ENCODE results near the gene IGSF9. TPM values are rescaled to one million over a fixed set of nuclear protein-coding genes. Genes with fewer than 3 reads are reported as not detected.

Gene IGSF9
- total and polyA plus RNA-seq, 10 of the 15 experiments (the other 5 are each of a cell fraction or from before 2014, with no cell fraction given) = 0.04 to 0.07 TPM; not detected in 8

GRCh38 chr1:159943278-159943640 is 2.2 kb downstream of the IGSF9 start:
- POLR2A ChIA-PET = no interaction called here
- Histone ChIP-seq H3K27ac (ENCODE audit: control insufficient read depth, insufficient read depth) (no peak overlapping the region), H3K4me1 (ENCODE audit: control insufficient read depth, insufficient read depth, low read length) (peaks cover 2% of the 10 kb centered on the region), H3K4me3 (no peak overlapping the region), H3K9ac (ENCODE audit: control insufficient read depth, insufficient read depth, low read length) (no peak overlapping the region), H3K9me3 (replicated peaks; ENCODE audit: control insufficient read depth, insufficient read depth, low read length) (no peaks in the 10 kb centered on the region), H2AFZ (ENCODE audit: control insufficient read depth, low read depth, low read length) (no peak overlapping the region), H3K4me2 (ENCODE audit: control insufficient read depth, insufficient read depth) (no peak overlapping the region), H3K27me3 (replicated peaks in 1 of 2; ENCODE audit: control insufficient read depth in 2 of 2, insufficient read depth in 2 of 2, low read length in 1 of 2) (peaks cover 6 to 26% of the 10 kb centered on the region in 2 experiments), H3K79me2 (ENCODE audit: control insufficient read depth, insufficient read depth, low read length) (no peaks in the 10 kb centered on the region), H4K20me1 (ENCODE audit: control insufficient read depth, insufficient read depth) (no peaks in the 10 kb centered on the region), H3K36me3 (ENCODE audit: control insufficient read depth in 2 of 2, insufficient read depth in 2 of 2, low read length in 1 of 2) (no peaks in the 10 kb centered on the region)
- FAIRE-seq = no peak
- SMC1A ChIA-PET (ENCODE audit: uncharacterized antibody, unreplicated experiment) = no interaction called here
- BruUV-seq (replicated peaks) = no TSS peak
- no peak for DNase-seq (ENCODE audit: low read depth, low spot score)
- intact Hi-C loops (cut with micrococcal nuclease; ENCODE audit: unreplicated experiment) = no loop called here
- in situ Hi-C loops (cut with MboI) = no loop called here
- CTCF ChIA-PET = interaction anchor here (0.8 kb wide), 1 partner anchor 64 kb away, joined by 3 read pairs; no protein-coding TSS in a partner anchor
- RAD21 ChIA-PET (ENCODE audit: unreplicated experiment) = no interaction called here
- WGBS (ENCODE audit: insufficient coverage, insufficient replicate concordance, low lambda C conversion rate, missing lambda C conversion rate) = 58% methylated on average over 5 of the region's 5 CpGs
- no peak for ATAC-seq
- TF ChIP-seq SMC3 (IDR thresholded peaks at IDR 0.05; ENCODE audit: borderline replicate concordance, low read length) = no peak
- TF ChIP-seq PRDM15 (CRISPR knock-in tag; IDR thresholded peaks at IDR 0.05) = no peak
- TF ChIP-seq ZBTB11 (CRISPR knock-in tag; IDR thresholded peaks at IDR 0.05) = no peak
- no peak for TF ChIP-seq SMAD5 (IDR thresholded peaks at IDR 0.05; ENCODE audit: low read depth)
- no peak for TF ChIP-seq EGR1 (IDR thresholded peaks at IDR 0.05; ENCODE audit: borderline replicate concordance in 1 of 2, low read depth in 2 of 2, low read length in 2 of 2)
